ENCODE measurements around the gene MAML3.

MAML3 gene

GRCh38 chr4:139971111-139971510 is 182.9 kb downstream of the MAML3 start:
- H4K91ac ChIP-seq (ENCODE audit: low read depth, low read length, poor library complexity) = no peak overlapping the region
- no peak overlapping the region for H2AK5ac ChIP-seq (ENCODE audit: low read depth, low read length)
- no CpG with 5 or more reads among the region's 1 CpG for WGBS, 2 donors (ENCODE audit: extremely low coverage in 2 of 2, insufficient read length in 2 of 2, insufficient replicate concordance in 1 of 2)
- H3K9ac ChIP-seq (ENCODE audit: low read depth, low read length, poor library complexity) = no peak overlapping the region
- no peak overlapping the region for H3K23ac ChIP-seq (ENCODE audit: low read depth, low read length, poor library complexity)
- H2BK12ac ChIP-seq (ENCODE audit: low read length) = no peak overlapping the region
- no peaks in the 10 kb centered on the region for H3K9me3 ChIP-seq (replicated peaks in 1 of 2; ENCODE audit: control insufficient read depth in 2 of 2, insufficient read depth in 1 of 2, low read depth in 1 of 2, low read length in 2 of 2)
- H2BK5ac ChIP-seq (ENCODE audit: low read length) = no peak overlapping the region
- no peak for DNase-seq (ENCODE audit: low spot score)
- no peak overlapping the region for H3K27ac ChIP-seq (replicated peaks; ENCODE audit: low read length)
- no peak overlapping the region for H3K4me2 ChIP-seq (ENCODE audit: insufficient read depth, low read length, poor library complexity, severe bottlenecking)
- no peak overlapping the region for H2BK120ac ChIP-seq (ENCODE audit: low read depth, low read length)
- H4K8ac ChIP-seq (ENCODE audit: low read depth, low read length) = no peak overlapping the region
- no peak overlapping the region for H3K4ac ChIP-seq (ENCODE audit: low read length)
- H3K14ac ChIP-seq (ENCODE audit: low read length) = no peak overlapping the region
- no peaks in the 10 kb centered on the region for H3K36me3 ChIP-seq (replicated peaks in 1 of 2; ENCODE audit: control insufficient read depth in 2 of 2, insufficient read depth in 2 of 2, low read length in 2 of 2)
- H3K18ac ChIP-seq (ENCODE audit: low read length) = no peak overlapping the region
- H3K4me1 ChIP-seq (ENCODE audit: control insufficient read depth in 2 of 2, insufficient read depth in 1 of 2, low read depth in 1 of 2, low read length in 2 of 2) = peaks cover 9 to 26% of the 10 kb centered on the region in 2 donors
- H2AFZ ChIP-seq (ENCODE audit: low read length) = no peak overlapping the region
- H3K27me3 ChIP-seq (ENCODE audit: control insufficient read depth in 3 of 3, insufficient read depth in 3 of 3, low read depth in 1 of 3, low read length in 3 of 3) = no peaks in the 10 kb centered on the region
- H3K4me3 ChIP-seq (ENCODE audit: low read length in 2 of 2) = no peak overlapping the region
- H2BK15ac ChIP-seq (ENCODE audit: low read length) = no peak overlapping the region
- no peaks in the 10 kb centered on the region for H3K79me1 ChIP-seq (ENCODE audit: low read depth, low read length)

DNA sequence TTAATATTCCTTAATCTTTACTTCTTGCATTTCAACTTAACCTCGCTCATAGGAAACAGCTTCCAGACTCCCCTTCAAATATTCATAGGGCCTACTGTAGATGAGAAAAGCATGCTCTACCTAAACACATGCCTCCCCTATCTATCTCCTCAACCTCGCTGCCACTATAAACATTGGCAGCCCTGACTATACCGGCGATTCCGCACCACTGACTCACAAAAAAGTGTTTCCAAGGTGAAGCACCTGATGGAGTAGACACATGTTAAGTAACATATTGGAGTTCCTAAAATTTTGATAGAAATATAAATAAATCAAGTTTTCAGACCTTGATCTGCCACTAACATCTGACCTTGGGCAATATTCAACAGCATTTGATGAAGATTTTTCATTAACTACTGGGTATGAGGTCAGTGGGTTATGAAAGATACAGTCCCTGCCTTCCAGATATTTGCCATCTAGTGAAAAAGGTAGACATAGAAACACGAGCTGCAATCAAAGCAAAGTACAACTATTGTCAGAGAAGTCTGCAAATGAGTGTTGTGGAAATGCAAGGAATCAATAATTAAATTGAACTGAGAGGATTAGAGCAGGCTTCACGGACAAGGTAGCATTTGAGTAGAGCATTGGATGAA is 184.2 kb downstream of the MAML3 start:
- H3K18ac ChIP-seq (ENCODE audit: low read length) = no peak overlapping the region
- no peak overlapping the region for H3K4ac ChIP-seq (ENCODE audit: low read length)
- H2BK120ac ChIP-seq (ENCODE audit: low read depth, low read length) = no peak overlapping the region
- no peak overlapping the region for H2AFZ ChIP-seq (ENCODE audit: low read length)
- H4K8ac ChIP-seq (ENCODE audit: low read depth, low read length) = no peak overlapping the region
- H3K4me3 ChIP-seq (ENCODE audit: low read length in 2 of 2) = no peak overlapping the region
- no peak overlapping the region for H2AK5ac ChIP-seq (ENCODE audit: low read depth, low read length)
- no peak overlapping the region for H3K9ac ChIP-seq (ENCODE audit: low read depth, low read length, poor library complexity)
- WGBS, 2 donors (ENCODE audit: extremely low coverage in 2 of 2, insufficient read length in 2 of 2, insufficient replicate concordance in 1 of 2) = no CpG with 5 or more reads among the region's 7 CpGs
- no peak overlapping the region for H2BK12ac ChIP-seq (ENCODE audit: low read length)
- no peak overlapping the region for H3K23ac ChIP-seq (ENCODE audit: low read depth, low read length, poor library complexity)
- H3K79me1 ChIP-seq (ENCODE audit: low read depth, low read length) = no peaks in the 10 kb centered on the region
- H3K4me2 ChIP-seq (ENCODE audit: insufficient read depth, low read length, poor library complexity, severe bottlenecking) = no peak overlapping the region
- no peak for DNase-seq (ENCODE audit: low spot score)
- no peaks in the 10 kb centered on the region for H3K36me3 ChIP-seq (replicated peaks in 1 of 2; ENCODE audit: control insufficient read depth in 2 of 2, insufficient read depth in 2 of 2, low read length in 2 of 2)
- no peak overlapping the region for H2BK5ac ChIP-seq (ENCODE audit: low read length)
- H3K4me1 ChIP-seq (ENCODE audit: control insufficient read depth in 2 of 2, insufficient read depth in 1 of 2, low read depth in 1 of 2, low read length in 2 of 2) = peaks cover 9 to 20% of the 10 kb centered on the region in 2 donors
- H3K27ac ChIP-seq (replicated peaks; ENCODE audit: low read length) = no peak overlapping the region
- H2BK15ac ChIP-seq (ENCODE audit: low read length) = no peak overlapping the region
- no peak overlapping the region for H4K91ac ChIP-seq (ENCODE audit: low read depth, low read length, poor library complexity)
- no peaks in the 10 kb centered on the region for H3K9me3 ChIP-seq (replicated peaks in 1 of 2; ENCODE audit: control insufficient read depth in 2 of 2, insufficient read depth in 1 of 2, low read depth in 1 of 2, low read length in 2 of 2)
- no peak overlapping the region for H3K14ac ChIP-seq (ENCODE audit: low read length)
- no peaks in the 10 kb centered on the region for H3K27me3 ChIP-seq (ENCODE audit: control insufficient read depth in 3 of 3, insufficient read depth in 3 of 3, low read depth in 1 of 3, low read length in 3 of 3)

GRCh38 chr4:139968831-139969230 is 185.2 kb downstream of the MAML3 start:
- H2BK5ac ChIP-seq (ENCODE audit: low read length) = no peak overlapping the region
- H3K4me2 ChIP-seq (ENCODE audit: insufficient read depth, low read length, poor library complexity, severe bottlenecking) = no peak overlapping the region
- H4K91ac ChIP-seq (ENCODE audit: low read depth, low read length, poor library complexity) = no peak overlapping the region
- no peak overlapping the region for H3K9ac ChIP-seq (ENCODE audit: low read depth, low read length, poor library complexity)
- no peak overlapping the region for H2BK120ac ChIP-seq (ENCODE audit: low read depth, low read length)
- no peak overlapping the region for H3K4me3 ChIP-seq (ENCODE audit: low read length in 2 of 2)
- peak overlapping the region; percentile 60 for H3K18ac ChIP-seq (ENCODE audit: low read length)
- H3K14ac ChIP-seq (ENCODE audit: low read length) = no peak overlapping the region
- H3K4me1 ChIP-seq (ENCODE audit: control insufficient read depth in 2 of 2, insufficient read depth in 1 of 2, low read depth in 1 of 2, low read length in 2 of 2) = peaks cover 9 to 20% of the 10 kb centered on the region in 2 donors
- H2AK5ac ChIP-seq (ENCODE audit: low read depth, low read length) = no peak overlapping the region
- H2AFZ ChIP-seq (ENCODE audit: low read length) = no peak overlapping the region
- no peak overlapping the region for H2BK15ac ChIP-seq (ENCODE audit: low read length)
- no peak for DNase-seq (ENCODE audit: low spot score)
- H2BK12ac ChIP-seq (ENCODE audit: low read length) = no peak overlapping the region
- H3K36me3 ChIP-seq (replicated peaks in 1 of 2; ENCODE audit: control insufficient read depth in 2 of 2, insufficient read depth in 2 of 2, low read length in 2 of 2) = no peaks in the 10 kb centered on the region
- H4K8ac ChIP-seq (ENCODE audit: low read depth, low read length) = no peak overlapping the region
- H3K27ac ChIP-seq (replicated peaks; ENCODE audit: low read length) = no peak overlapping the region
- no peaks in the 10 kb centered on the region for H3K9me3 ChIP-seq (replicated peaks in 1 of 2; ENCODE audit: control insufficient read depth in 2 of 2, insufficient read depth in 1 of 2, low read depth in 1 of 2, low read length in 2 of 2)
- H3K4ac ChIP-seq (ENCODE audit: low read length) = no peak overlapping the region
- no CpG with 5 or more reads among the region's 3 CpGs for WGBS, 2 donors (ENCODE audit: extremely low coverage in 2 of 2, insufficient read length in 2 of 2, insufficient replicate concordance in 1 of 2)
- H3K27me3 ChIP-seq (ENCODE audit: control insufficient read depth in 3 of 3, insufficient read depth in 3 of 3, low read depth in 1 of 3, low read length in 3 of 3) = no peaks in the 10 kb centered on the region
- H3K79me1 ChIP-seq (ENCODE audit: low read depth, low read length) = no peaks in the 10 kb centered on the region
- H3K23ac ChIP-seq (ENCODE audit: low read depth, low read length, poor library complexity) = no peak overlapping the region

DNA sequence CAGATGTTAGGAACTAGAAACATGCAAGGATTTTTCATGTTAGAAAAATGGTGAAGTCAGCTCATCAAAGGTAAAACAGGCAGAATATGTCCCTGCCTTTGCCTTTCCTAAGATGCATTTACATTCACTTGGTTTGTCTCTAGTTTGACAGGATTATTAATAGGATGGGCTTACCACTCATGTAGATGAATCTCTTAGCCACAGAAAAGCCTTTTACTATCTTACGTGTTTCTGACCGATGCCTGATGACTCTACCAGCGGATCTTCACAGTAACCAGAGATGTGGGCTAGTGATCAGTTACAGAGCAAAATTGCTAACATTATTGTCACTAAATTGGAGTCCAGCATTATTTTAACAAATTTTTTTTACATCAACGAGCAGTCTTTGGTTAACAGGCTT is 187.6 kb downstream of the MAML3 start:
- DNase-seq (ENCODE audit: low spot score) = no peak

More for the DNA sequence above, 187.6 kb downstream of the MAML3 start:
- no peak overlapping the region for H3K4me2 ChIP-seq (ENCODE audit: insufficient read depth, low read length, poor library complexity, severe bottlenecking)
- H4K8ac ChIP-seq (ENCODE audit: low read depth, low read length) = no peak overlapping the region
- no peak overlapping the region for H4K91ac ChIP-seq (ENCODE audit: low read depth, low read length, poor library complexity)
- H2BK15ac ChIP-seq (ENCODE audit: low read length) = no peak overlapping the region
- H3K9ac ChIP-seq (ENCODE audit: low read depth, low read length, poor library complexity) = no peak overlapping the region
- WGBS, 2 donors (ENCODE audit: extremely low coverage in 2 of 2, insufficient read length in 2 of 2, insufficient replicate concordance in 1 of 2) = no CpG with 5 or more reads among the region's 4 CpGs
- H2AK5ac ChIP-seq (ENCODE audit: low read depth, low read length) = no peak overlapping the region
- H3K18ac ChIP-seq (ENCODE audit: low read length) = no peak overlapping the region
- no peaks in the 10 kb centered on the region for H3K79me1 ChIP-seq (ENCODE audit: low read depth, low read length)
- H3K4me3 ChIP-seq (ENCODE audit: low read length in 2 of 2) = no peak overlapping the region
- no peaks in the 10 kb centered on the region for H3K27me3 ChIP-seq (ENCODE audit: control insufficient read depth in 3 of 3, insufficient read depth in 3 of 3, low read depth in 1 of 3, low read length in 3 of 3)
- H3K23ac ChIP-seq (ENCODE audit: low read depth, low read length, poor library complexity) = no peak overlapping the region
- H3K4ac ChIP-seq (ENCODE audit: low read length) = no peak overlapping the region
- no peak overlapping the region for H2AFZ ChIP-seq (ENCODE audit: low read length)
- H3K14ac ChIP-seq (ENCODE audit: low read length) = no peak overlapping the region
- H3K27ac ChIP-seq (replicated peaks; ENCODE audit: low read length) = no peak overlapping the region
- no peak overlapping the region for H2BK5ac ChIP-seq (ENCODE audit: low read length)
- H3K4me1 ChIP-seq (ENCODE audit: control insufficient read depth in 2 of 2, insufficient read depth in 1 of 2, low read depth in 1 of 2, low read length in 2 of 2) = peaks cover 6 to 9% of the 10 kb centered on the region in 2 donors
- H3K36me3 ChIP-seq (replicated peaks in 1 of 2; ENCODE audit: control insufficient read depth in 2 of 2, insufficient read depth in 2 of 2, low read length in 2 of 2) = no peaks in the 10 kb centered on the region
- no peak overlapping the region for H2BK12ac ChIP-seq (ENCODE audit: low read length)
- no peaks in the 10 kb centered on the region for H3K9me3 ChIP-seq (replicated peaks in 1 of 2; ENCODE audit: control insufficient read depth in 2 of 2, insufficient read depth in 1 of 2, low read depth in 1 of 2, low read length in 2 of 2)
- H2BK120ac ChIP-seq (ENCODE audit: low read depth, low read length) = no peak overlapping the region
